ENCODE measurements around the gene OR6B1. TPM values are rescaled to one million over a fixed set of nuclear protein-coding genes. Genes with fewer than 3 reads are reported as not detected.
"Not testable (repeated sequence)": the region's sequence is repeated elsewhere in the genome, so short reads cannot be mapped to it uniquely, and the experiment has no call there.

The OR6B1 gene
- polyA plus RNA-seq, 1 donor from 2014 or later, result not detected

DNA sequence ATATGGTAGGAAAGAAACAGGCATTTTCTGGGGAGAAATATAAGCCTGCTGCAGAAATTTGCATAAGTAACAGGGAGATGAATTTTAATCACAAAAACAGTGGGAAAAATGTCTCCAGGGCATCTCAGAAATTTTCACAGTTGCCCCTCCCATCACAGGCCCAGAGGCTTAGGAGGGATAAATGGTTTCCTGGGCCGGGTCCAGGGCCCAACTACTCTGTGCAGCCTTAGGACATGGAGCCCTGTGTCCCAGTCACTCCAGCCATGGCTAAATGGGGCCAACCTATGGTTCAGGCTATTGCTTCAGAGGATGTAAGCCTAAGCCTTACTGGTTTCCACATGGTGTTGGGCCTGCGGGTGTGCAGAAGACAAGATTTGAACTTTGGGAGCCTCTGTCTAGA lies 9.2 kb downstream of the OR6B1 start:
- Histone ChIP-seq H4K20me1 (ENCODE audit: insufficient read depth) (no peaks in the 10 kb centered on the region), H3K27ac (ENCODE audit: low read length) (no peak overlapping the region), H3K79me2 (replicated peaks; ENCODE audit: insufficient read depth, low read length) (no peaks in the 10 kb centered on the region), H3K4me2 (ENCODE audit: low read length) (no peak overlapping the region), H3K4me3 (ENCODE audit: low read length) (no peak overlapping the region), H3K9ac (ENCODE audit: low read length) (no peak overlapping the region), H2AFZ (ENCODE audit: low read depth, low read length) (no peak overlapping the region), H3K9me3 (ENCODE audit: low read length) (peaks cover 4% of the 10 kb centered on the region), H3K36me3 (ENCODE audit: insufficient read depth, low read length) (no peaks in the 10 kb centered on the region), H3K9me2 (ENCODE audit: insufficient read depth, low read length) (no peaks in the 10 kb centered on the region), H3K27me3 (ENCODE audit: insufficient read depth, low read depth, low read length) (no peaks in the 10 kb centered on the region), H3F3A (ENCODE audit: insufficient read depth, low read length, poor library complexity, severe bottlenecking) (no peaks in the 10 kb centered on the region)
- TF ChIP-seq SMC3 (conservative IDR thresholded peaks at IDR 0.05; ENCODE audit: poor library complexity), result no peak
- TF ChIP-seq, protein P1, sequence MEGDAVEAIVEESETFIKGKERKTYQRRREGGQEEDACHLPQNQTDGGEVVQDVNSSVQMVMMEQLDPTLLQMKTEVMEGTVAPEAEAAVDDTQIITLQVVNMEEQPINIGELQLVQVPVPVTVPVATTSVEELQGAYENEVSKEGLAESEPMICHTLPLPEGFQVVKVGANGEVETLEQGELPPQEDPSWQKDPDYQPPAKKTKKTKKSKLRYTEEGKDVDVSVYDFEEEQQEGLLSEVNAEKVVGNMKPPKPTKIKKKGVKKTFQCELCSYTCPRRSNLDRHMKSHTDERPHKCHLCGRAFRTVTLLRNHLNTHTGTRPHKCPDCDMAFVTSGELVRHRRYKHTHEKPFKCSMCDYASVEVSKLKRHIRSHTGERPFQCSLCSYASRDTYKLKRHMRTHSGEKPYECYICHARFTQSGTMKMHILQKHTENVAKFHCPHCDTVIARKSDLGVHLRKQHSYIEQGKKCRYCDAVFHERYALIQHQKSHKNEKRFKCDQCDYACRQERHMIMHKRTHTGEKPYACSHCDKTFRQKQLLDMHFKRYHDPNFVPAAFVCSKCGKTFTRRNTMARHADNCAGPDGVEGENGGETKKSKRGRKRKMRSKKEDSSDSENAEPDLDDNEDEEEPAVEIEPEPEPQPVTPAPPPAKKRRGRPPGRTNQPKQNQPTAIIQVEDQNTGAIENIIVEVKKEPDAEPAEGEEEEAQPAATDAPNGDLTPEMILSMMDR (IDR thresholded peaks at IDR 0.05; ENCODE audit: poor library complexity, severe bottlenecking), result no peak
- TF ChIP-seq EP300 (conservative IDR thresholded peaks at IDR 0.05; ENCODE audit: poor library complexity, severe bottlenecking), result no peak
- no peak for TF ChIP-seq TAF1 (IDR thresholded peaks at IDR 0.05; ENCODE audit: low read depth)
- TF ChIP-seq EZH2 (IDR thresholded peaks at IDR 0.05; ENCODE audit: borderline replicate concordance, insufficient read depth, low read length, poor library complexity, severe bottlenecking), result no peak
- no peak for TF ChIP-seq MXI1 (conservative IDR thresholded peaks at IDR 0.05; ENCODE audit: poor library complexity, severe bottlenecking)
- TF ChIP-seq, protein P2, sequence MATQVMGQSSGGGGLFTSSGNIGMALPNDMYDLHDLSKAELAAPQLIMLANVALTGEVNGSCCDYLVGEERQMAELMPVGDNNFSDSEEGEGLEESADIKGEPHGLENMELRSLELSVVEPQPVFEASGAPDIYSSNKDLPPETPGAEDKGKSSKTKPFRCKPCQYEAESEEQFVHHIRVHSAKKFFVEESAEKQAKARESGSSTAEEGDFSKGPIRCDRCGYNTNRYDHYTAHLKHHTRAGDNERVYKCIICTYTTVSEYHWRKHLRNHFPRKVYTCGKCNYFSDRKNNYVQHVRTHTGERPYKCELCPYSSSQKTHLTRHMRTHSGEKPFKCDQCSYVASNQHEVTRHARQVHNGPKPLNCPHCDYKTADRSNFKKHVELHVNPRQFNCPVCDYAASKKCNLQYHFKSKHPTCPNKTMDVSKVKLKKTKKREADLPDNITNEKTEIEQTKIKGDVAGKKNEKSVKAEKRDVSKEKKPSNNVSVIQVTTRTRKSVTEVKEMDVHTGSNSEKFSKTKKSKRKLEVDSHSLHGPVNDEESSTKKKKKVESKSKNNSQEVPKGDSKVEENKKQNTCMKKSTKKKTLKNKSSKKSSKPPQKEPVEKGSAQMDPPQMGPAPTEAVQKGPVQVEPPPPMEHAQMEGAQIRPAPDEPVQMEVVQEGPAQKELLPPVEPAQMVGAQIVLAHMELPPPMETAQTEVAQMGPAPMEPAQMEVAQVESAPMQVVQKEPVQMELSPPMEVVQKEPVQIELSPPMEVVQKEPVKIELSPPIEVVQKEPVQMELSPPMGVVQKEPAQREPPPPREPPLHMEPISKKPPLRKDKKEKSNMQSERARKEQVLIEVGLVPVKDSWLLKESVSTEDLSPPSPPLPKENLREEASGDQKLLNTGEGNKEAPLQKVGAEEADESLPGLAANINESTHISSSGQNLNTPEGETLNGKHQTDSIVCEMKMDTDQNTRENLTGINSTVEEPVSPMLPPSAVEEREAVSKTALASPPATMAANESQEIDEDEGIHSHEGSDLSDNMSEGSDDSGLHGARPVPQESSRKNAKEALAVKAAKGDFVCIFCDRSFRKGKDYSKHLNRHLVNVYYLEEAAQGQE (IDR thresholded peaks at IDR 0.05; ENCODE audit: borderline replicate concordance), result no peak
- no peak for TF ChIP-seq POLR2AphosphoS5 (IDR thresholded peaks at IDR 0.05)
- no peak for TF ChIP-seq RAD21 (conservative IDR thresholded peaks at IDR 0.05)

DNA sequence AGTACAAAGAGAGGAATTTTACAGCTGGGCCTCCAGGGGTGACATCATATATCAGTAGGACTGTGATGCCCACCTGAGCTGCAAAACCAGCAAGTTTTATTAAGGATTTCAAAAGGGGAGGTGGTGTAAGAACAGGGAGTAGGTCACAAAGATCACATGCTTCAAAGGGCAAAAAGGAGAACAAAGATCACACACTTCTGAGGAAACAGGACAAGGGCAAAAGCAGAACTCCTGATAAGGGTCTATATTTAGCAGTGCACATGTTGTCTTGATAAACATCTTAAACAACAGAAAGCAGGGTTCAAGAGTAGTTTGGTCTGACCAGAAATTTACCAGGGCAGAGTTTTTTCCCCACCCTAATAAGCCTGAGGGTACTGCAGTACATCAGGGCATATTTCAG lies 9.9 kb downstream of the OR6B1 start:
- not testable (repeated sequence) for H3K4me2 ChIP-seq (ENCODE audit: low read length); H3K27me3 ChIP-seq (ENCODE audit: insufficient read depth, low read depth, low read length); H4K20me1 ChIP-seq (ENCODE audit: insufficient read depth); H3K36me3 ChIP-seq (ENCODE audit: insufficient read depth, low read length); H3K4me3 ChIP-seq (ENCODE audit: low read length); H3K9ac ChIP-seq (ENCODE audit: low read length); H3K9me2 ChIP-seq (ENCODE audit: insufficient read depth, low read length); H3K9me3 ChIP-seq (ENCODE audit: low read length); H3K79me2 ChIP-seq (replicated peaks; ENCODE audit: insufficient read depth, low read length); H3K27ac ChIP-seq (ENCODE audit: low read length); H3F3A ChIP-seq (ENCODE audit: insufficient read depth, low read length, poor library complexity, severe bottlenecking); H2AFZ ChIP-seq (ENCODE audit: low read depth, low read length)

DNA sequence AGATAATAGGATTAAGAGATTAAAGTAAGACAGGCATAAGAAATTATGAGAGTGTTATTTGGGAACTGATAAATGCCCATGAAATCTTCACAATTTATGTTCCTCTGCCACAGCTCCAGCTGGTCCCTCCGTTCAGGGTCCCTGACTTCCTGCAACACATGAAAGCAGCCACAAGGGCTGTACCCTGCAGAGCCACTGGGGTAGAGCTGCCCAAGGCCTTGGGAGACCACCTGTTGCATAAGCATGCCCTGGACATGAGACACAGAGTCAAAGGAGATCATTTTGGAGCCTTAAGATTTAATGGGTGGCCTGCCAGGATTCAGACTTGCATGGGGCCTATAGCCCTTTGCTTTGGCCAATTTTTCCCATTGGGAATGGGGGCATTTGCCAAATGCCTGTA lies 10.7 kb downstream of the OR6B1 start:
- not testable (repeated sequence) for H3K79me2 ChIP-seq (replicated peaks; ENCODE audit: insufficient read depth, low read length); H3K9ac ChIP-seq (ENCODE audit: low read length); H3K9me2 ChIP-seq (ENCODE audit: insufficient read depth, low read length); H3K4me3 ChIP-seq (ENCODE audit: low read length); H3F3A ChIP-seq (ENCODE audit: insufficient read depth, low read length, poor library complexity, severe bottlenecking); H4K20me1 ChIP-seq (ENCODE audit: insufficient read depth); H3K36me3 ChIP-seq (ENCODE audit: insufficient read depth, low read length); H3K27me3 ChIP-seq (ENCODE audit: insufficient read depth, low read depth, low read length); H3K4me2 ChIP-seq (ENCODE audit: low read length); H3K9me3 ChIP-seq (ENCODE audit: low read length); H2AFZ ChIP-seq (ENCODE audit: low read depth, low read length); H3K27ac ChIP-seq (ENCODE audit: low read length)

All from neural cell (in vitro differentiated cells).